CD14-positive monocyte (primary cell): Measurements from ENCODE around the gene UNC93B1. TPM values are rescaled to one million over a fixed set of nuclear protein-coding genes. Genes with fewer than 3 reads are reported as not detected.
A peak's percentile ranks its signal among the peaks of the same experiment; 100 is the strongest.
"Not testable (repeated sequence)": the region's sequence is repeated elsewhere in the genome, so short reads cannot be mapped to it uniquely, and the experiment has no call there.

ENCODE experiments used
- DNase-seq, 3 donors: peaks; one replicate each; pipeline ENCODE4 v3.0.0-alpha.2; 2011 to 2022
- H2AFZ ChIP-seq: 2 replicates; pipeline ENCODE4 v1.6.0; 2012; ENCODE audit warnings: mild to moderate bottlenecking, low read depth, low read length, inconsistent platforms; ENCODE audit not compliant: insufficient read depth, poor library complexity, severe bottlenecking
- H3K27ac ChIP-seq, 2 donors: 1 replicate in 1 of 2; 2 replicates in 1 of 2; pipeline ENCODE4 v1.5.1; 2012 to 2013; ENCODE audit warnings: low read length in 2 of 2, control low read depth in 1 of 2, inconsistent platforms in 1 of 2, low read depth in 1 of 2, mild to moderate bottlenecking in 1 of 2
- H3K27me3 ChIP-seq, 2 donors: one replicate each; pipeline versions ENCODE4 v1.6.0 to v1.6.1; 2011 to 2013; ENCODE audit warnings: low read length in 2 of 2; ENCODE audit not compliant: control insufficient read depth in 2 of 2, insufficient read depth in 2 of 2
- H3K36me3 ChIP-seq, 2 donors: replicated peaks in 1 of 2; 1 replicate in 1 of 2; 2 replicates in 1 of 2; pipeline versions ENCODE4 v1.5.1 to v1.6.1; 2012 to 2013; ENCODE audit warnings: low read length in 2 of 2, control low read depth in 1 of 2, inconsistent platforms in 1 of 2, mild to moderate bottlenecking in 1 of 2; ENCODE audit not compliant: insufficient read depth in 2 of 2, control insufficient read depth in 1 of 2
- H3K4me1 ChIP-seq, 2 donors: 1 replicate in 1 of 2; 2 replicates in 1 of 2; pipeline versions ENCODE4 v1.5.1 to v1.6.1; 2012 to 2013; ENCODE audit warnings: low read length in 2 of 2, control low read depth in 1 of 2, inconsistent platforms in 1 of 2, mild to moderate bottlenecking in 1 of 2, moderate library complexity in 1 of 2; ENCODE audit not compliant: insufficient read depth in 2 of 2, control insufficient read depth in 1 of 2
- H3K4me2 ChIP-seq: replicated peaks from 2 replicates; pipeline ENCODE3; 2012; ENCODE audit warnings: low read length, moderate library complexity, mild to moderate bottlenecking; ENCODE audit not compliant: poor library complexity, severe bottlenecking; ENCODE audit errors: extremely low read depth
- H3K4me3 ChIP-seq, 3 experiments: fragments of 200-600 bp in 1 of 3; sonication (generic) in 1 of 3; replicated peaks in 1 of 3; 1 replicate in 2 of 3; 2 replicates in 1 of 3; pipeline ENCODE4 v1.5.1; 2011 to 2013; ENCODE audit warnings: low read length in 3 of 3, mild to moderate bottlenecking in 3 of 3, control low read depth in 2 of 3, low read depth in 2 of 3, inconsistent platforms in 1 of 3, moderate library complexity in 1 of 3
- H3K79me2 ChIP-seq: 2 replicates; pipeline ENCODE4 v1.6.0; 2012; ENCODE audit warnings: mild to moderate bottlenecking, control low read depth, inconsistent platforms, low read length, moderate library complexity; ENCODE audit not compliant: insufficient read depth
- H3K9ac ChIP-seq: 2 replicates; pipeline ENCODE4 v1.6.0; 2017; ENCODE audit warnings: low read length, mild to moderate bottlenecking; ENCODE audit not compliant: insufficient read depth, poor library complexity, severe bottlenecking
- H3K9me3 ChIP-seq, 2 donors: replicated peaks in 1 of 2; 1 replicate in 1 of 2; 2 replicates in 1 of 2; pipeline versions ENCODE4 v1.5.1 to v1.6.1; 2012 to 2013; ENCODE audit warnings: low read length in 2 of 2, control low read depth in 1 of 2; ENCODE audit not compliant: control insufficient read depth in 1 of 2, insufficient read depth in 1 of 2
- H4K20me1 ChIP-seq: 2 replicates; pipeline ENCODE4 v1.6.0; 2012; ENCODE audit warnings: mild to moderate bottlenecking, low read length, control low read depth, moderate library complexity; ENCODE audit not compliant: insufficient read depth
- H3K27ac Mint-ChIP-seq, 7 donors: one replicate each; pipeline ENCODE4 v1.8.0; 2020; ENCODE audit warnings: mild to moderate bottlenecking in 7 of 7, mixed read lengths in 7 of 7, moderate library complexity in 6 of 7, inconsistent platforms in 2 of 7
- H3K27me3 Mint-ChIP-seq, 3 donors: one replicate each; pipeline ENCODE4 v1.8.0; 2021 to 2022; ENCODE audit warnings: low read depth in 3 of 3, mild to moderate bottlenecking in 3 of 3, mixed read lengths in 3 of 3, moderate library complexity in 3 of 3, inconsistent platforms in 1 of 3
- H3K36me3 Mint-ChIP-seq, 2 donors: one replicate each; pipeline ENCODE4 v1.8.0; 2020; ENCODE audit warnings: mixed read lengths in 2 of 2, inconsistent platforms in 1 of 2, mild to moderate bottlenecking in 1 of 2
- H3K4me1 Mint-ChIP-seq: one replicate; pipeline ENCODE4 v1.8.0; 2020; ENCODE audit warnings: mild to moderate bottlenecking, mixed read lengths
- H3K4me3 Mint-ChIP-seq, 2 donors: one replicate each; pipeline ENCODE4 v1.8.0; 2020; ENCODE audit warnings: mild to moderate bottlenecking in 2 of 2, mixed read lengths in 2 of 2, moderate library complexity in 1 of 2
- H3K9me3 Mint-ChIP-seq, 7 donors: one replicate each; pipeline ENCODE4 v1.8.0; 2020 to 2022; ENCODE audit warnings: mixed read lengths in 7 of 7, mild to moderate bottlenecking in 6 of 7, moderate library complexity in 6 of 7, inconsistent platforms in 2 of 7
- WGBS: methylation state at CpG from one replicate; pipeline ENCODE4 v1.1.5; 2013; ENCODE audit warnings: missing lambda C conversion rate; ENCODE audit not compliant: insufficient coverage; 5-methylcytosine and 5-hydroxymethylcytosine counted together
- intact Hi-C, 2 donors: fragments of 100-400 bp; cut with micrococcal nuclease; formaldehyde crosslinking; loops; one replicate each; pipeline versions ENCODE4 v1.15.0 to v1.15.1; 2023
- polyA plus RNA-seq, 3 donors: library from polyadenylated mRNA; depleted of rRNA in 1 of 3; unstranded in 2 of 3; stranded (reverse) in 1 of 3; fragments of 300-500 nt in 2 of 3; fragments of >200 nt in 1 of 3; fragmentation: Illumina TruSeq in 2 of 3; gene quantifications; 1 replicate in 2 of 3; 2 replicates in 1 of 3; pipeline ENCODE4 v1.2.3, GENCODE V29; 2012 to 2021

UNC93B1 gene
- polyA plus RNA-seq, 3 donors, result 185 to 301 (median 220) TPM

DNA sequence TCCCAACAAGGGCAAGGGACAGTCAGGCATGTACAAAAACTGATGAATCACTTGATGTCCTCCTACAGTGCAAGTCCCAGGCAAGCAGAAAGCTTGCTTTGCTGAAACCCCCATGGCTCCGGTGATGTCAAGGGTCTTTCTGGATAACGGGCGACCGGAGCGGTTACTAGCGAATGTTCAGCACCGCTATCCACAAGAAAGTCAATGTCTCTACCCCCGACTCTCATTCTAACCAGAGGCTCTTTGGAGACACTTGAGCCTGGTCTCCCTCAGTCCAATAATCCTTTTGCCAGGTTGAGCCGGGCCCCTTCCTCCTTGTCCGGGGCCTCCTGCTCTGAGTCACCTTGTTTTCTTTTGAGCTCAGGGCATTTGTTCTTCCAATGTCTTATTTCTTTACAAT is 22.7 kb downstream of the UNC93B1 start:
- H3K36me3 Mint-ChIP-seq, H3K4me3 Mint-ChIP-seq, H3K27ac ChIP-seq, H3K4me2 ChIP-seq, H3K4me1 Mint-ChIP-seq, H3K9me3 ChIP-seq, H2AFZ ChIP-seq, H3K4me3 ChIP-seq, H3K9me3 Mint-ChIP-seq, H3K4me1 ChIP-seq, H3K36me3 ChIP-seq, H3K79me2 ChIP-seq, DNase-seq, H3K27me3 ChIP-seq, intact Hi-C loops, H3K9ac ChIP-seq, H4K20me1 ChIP-seq: not testable (repeated sequence)
- peaks cover 16 to 21% (median 18%) of the 10 kb centered on the region in 3 donors for H3K27me3 Mint-ChIP-seq
- WGBS, result 100% methylated on average over 10 of the region's 10 CpGs
- peak overlapping the region in 1 of 7 donors; percentile 79 for H3K27ac Mint-ChIP-seq

DNA sequence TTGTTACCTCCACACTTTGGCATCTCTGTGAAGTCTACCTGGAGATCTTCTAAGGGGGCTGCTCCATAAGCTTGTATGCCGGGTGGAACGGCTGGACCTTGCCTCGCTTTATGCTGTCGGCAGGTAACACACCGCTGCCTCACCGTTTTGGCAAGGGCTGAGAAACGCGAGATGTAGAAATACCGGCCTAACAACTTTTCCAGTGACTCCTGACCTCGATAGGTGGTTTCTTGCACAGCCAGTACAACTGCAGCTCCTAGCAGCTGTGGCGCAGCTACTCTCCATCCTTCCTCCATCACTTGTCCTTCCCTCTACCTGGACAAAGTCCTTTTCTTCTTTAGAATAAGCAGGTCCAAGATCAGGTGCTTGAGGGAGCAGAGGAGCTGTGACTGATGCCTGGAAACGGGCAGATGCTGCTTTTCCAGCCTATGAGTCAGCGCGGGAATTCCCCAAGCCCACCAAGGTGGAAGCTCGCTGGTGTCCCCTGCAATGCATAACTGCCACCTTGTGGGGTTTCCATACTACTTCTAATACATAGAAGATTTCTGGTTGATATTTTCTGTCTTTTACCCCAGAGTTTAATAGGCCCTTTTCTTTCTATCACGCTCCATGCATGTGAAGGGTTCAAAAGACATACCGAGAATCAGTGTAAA is 25.0 kb downstream of the UNC93B1 start:
- intact Hi-C loops, H3K79me2 ChIP-seq, H3K27me3 ChIP-seq, DNase-seq, H3K9me3 ChIP-seq, H2AFZ ChIP-seq, H3K4me1 ChIP-seq, H3K9ac ChIP-seq, H3K27ac ChIP-seq, H3K36me3 Mint-ChIP-seq, H4K20me1 ChIP-seq, H3K9me3 Mint-ChIP-seq, H3K36me3 ChIP-seq, H3K27ac Mint-ChIP-seq, H3K4me1 Mint-ChIP-seq, H3K4me3 ChIP-seq, H3K4me2 ChIP-seq: not testable (repeated sequence)
- Mint-ChIP-seq H3K27me3 (peaks cover 21 to 25% (median 21%) of the 10 kb centered on the region in 3 donors), H3K4me3 (peak overlapping the region in 1 of 2 donors; percentile 35)
- 67% methylated on average over 10 of the region's 17 CpGs for WGBS

DNA sequence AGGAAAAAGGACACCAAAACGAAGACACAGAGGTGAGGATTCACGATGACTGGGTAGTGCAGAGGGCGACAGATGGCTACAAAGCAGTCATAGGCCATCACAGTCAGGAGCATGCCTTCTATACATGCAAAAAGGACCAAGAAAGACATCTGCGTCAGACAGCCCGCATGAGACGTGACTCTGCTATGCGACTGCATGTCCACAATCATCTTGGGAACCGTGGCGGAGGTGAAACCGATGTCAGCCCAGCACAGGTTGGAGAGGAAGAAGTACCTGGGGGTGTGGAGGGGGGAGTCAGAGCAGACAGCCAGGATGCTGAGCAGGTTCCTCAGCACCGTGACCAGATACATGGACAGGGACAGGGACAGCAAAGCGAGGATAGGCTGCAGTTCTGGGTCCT is 29.2 kb downstream of the UNC93B1 start:
- H3K27ac ChIP-seq, H3K4me2 ChIP-seq, H3K79me2 ChIP-seq, H3K9me3 Mint-ChIP-seq, H3K4me1 ChIP-seq, H3K9ac ChIP-seq, DNase-seq, H3K27ac Mint-ChIP-seq, H3K36me3 ChIP-seq, H3K9me3 ChIP-seq, H2AFZ ChIP-seq, H3K4me3 ChIP-seq, intact Hi-C loops, H3K36me3 Mint-ChIP-seq, H3K4me1 Mint-ChIP-seq, H3K4me3 Mint-ChIP-seq, H3K27me3 ChIP-seq, H4K20me1 ChIP-seq: not testable (repeated sequence)
- peaks cover 15 to 25% (median 19%) of the 10 kb centered on the region in 3 donors for H3K27me3 Mint-ChIP-seq
- WGBS, result 87% methylated on average over 11 of the region's 12 CpGs

DNA sequence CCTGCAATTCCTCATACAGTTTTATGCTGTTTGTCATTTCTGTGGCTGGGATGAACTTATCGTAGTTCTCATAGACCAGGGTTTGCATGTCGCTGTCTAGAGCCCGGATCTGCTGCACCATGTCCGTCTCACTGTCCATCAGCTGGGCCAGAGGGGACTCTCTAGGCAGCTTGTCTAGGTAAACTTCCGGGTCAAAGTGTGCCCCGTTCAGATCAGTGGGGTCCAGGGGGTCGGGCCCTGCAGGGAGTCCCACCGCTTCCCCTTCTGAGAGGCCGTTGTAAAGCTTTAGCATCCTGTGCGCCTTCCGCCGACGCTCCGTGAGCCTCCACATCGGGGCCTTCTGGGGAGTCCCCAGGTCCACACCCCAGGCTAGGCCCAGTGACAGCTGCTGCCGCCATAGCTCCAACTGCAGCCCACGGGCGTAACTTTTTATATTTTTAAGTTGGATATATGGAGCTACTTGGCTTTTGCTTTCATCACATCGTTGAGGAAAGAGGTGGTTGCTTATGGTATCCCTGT is 38.0 kb downstream of the UNC93B1 start:
- WGBS, result 96% methylated on average over 12 of the region's 19 CpGs
- H4K20me1 ChIP-seq, intact Hi-C loops: not testable (repeated sequence)

More for the DNA sequence above, 38.0 kb downstream of the UNC93B1 start:
- H3K4me1 ChIP-seq, H3K36me3 Mint-ChIP-seq, H3K9me3 ChIP-seq, H3K4me3 Mint-ChIP-seq, H3K4me3 ChIP-seq, H3K27me3 ChIP-seq, H3K36me3 ChIP-seq, H3K79me2 ChIP-seq, H3K27ac ChIP-seq, H3K4me2 ChIP-seq, H3K9me3 Mint-ChIP-seq, H3K4me1 Mint-ChIP-seq, H2AFZ ChIP-seq, H3K9ac ChIP-seq, DNase-seq: not testable (repeated sequence)
- peaks cover 7 to 31% (median 13%) of the 10 kb centered on the region in 3 donors for H3K27me3 Mint-ChIP-seq
- peak overlapping the region in 1 of 7 donors; percentile 30 for H3K27ac Mint-ChIP-seq
